ENCODE results near the gene CCDC7. TPM values are rescaled to one million over a fixed set of nuclear protein-coding genes. Genes with fewer than 3 reads are reported as not detected.
A peak's percentile ranks its signal among the peaks of the same experiment; 100 is the strongest.
"Not testable (repeated sequence)": the region's sequence is repeated elsewhere in the genome, so short reads cannot be mapped to it uniquely, and the experiment has no call there.

Gene CCDC7
- total RNA-seq (2022) = 7.4 and 8.4 TPM in 2 replicates
- Bru-seq, nascent RNA = percentile 47 among the genes with signal in this experiment
- BruChase-seq, experiment 1, labeled RNA remaining after a 6-hour chase = percentile 39 among the genes with signal in this experiment
- percentile 49 among the genes with signal in this experiment for BruChase-seq, experiment 2, labeled RNA remaining after a 2-hour chase
- long read RNA-seq, partial matches to known transcripts = 0 of 1 reads
- long read RNA-seq, other reads (novel, unspliced or antisense) = 1 of 1 reads

- BruUV-seq (replicated peaks) = no TSS peak
- TF ChIP-seq CTCF (IDR thresholded peaks at IDR 0.05; ENCODE audit: unreplicated experiment) = peak; percentile 38
- CTCF ChIA-PET = no interaction called here
- intact Hi-C loops (cut with micrococcal nuclease; ENCODE audit: unreplicated experiment) = loop anchor here (5.0 to 10.0 kb wide), 2 partner anchors 64 to 559 kb away; no protein-coding TSS in a partner anchor
- peak; percentile 84 for DNase-seq
- Mint-ChIP-seq H3K36me3 (ENCODE audit: insufficient read depth, unreplicated experiment) (peaks cover 20% of the 10 kb centered on the region), H3K4me3 (ENCODE audit: low read depth, unreplicated experiment) (peak within 1 kb of the TSS; percentile 71), H3K27ac (ENCODE audit: unreplicated experiment) (peak within 1 kb of the TSS; percentile 71), H3K9me3 (ENCODE audit: low read depth, unreplicated experiment) (no peaks in the 10 kb centered on the region), H3K27me3 (ENCODE audit: unreplicated experiment) (peaks cover 18% of the 10 kb centered on the region), H3K4me1 (ENCODE audit: low read depth, unreplicated experiment) (no peaks in the 10 kb centered on the region)
These were observed at the start of gene CCDC7 for GRCh38 chr10:32445740-32446535. TSS of gene CCDC7 (plus strand) at chr10:32446140. CDS start at chr10:32451643, 5,503 bp downstream.

GRCh38 chr10:32397163-32397562 is 48.8 kb upstream of the CCDC7 start:
- H3K27ac Mint-ChIP-seq (ENCODE audit: unreplicated experiment); BruUV-seq (replicated peaks): not testable (repeated sequence)
- CTCF ChIA-PET = interaction anchor here (0.7 kb wide), 1 partner anchor 51 kb away, joined by 3 read pairs; no protein-coding TSS in a partner anchor

GRCh38 chr10:32399720-32400119 is 46.2 kb upstream of the CCDC7 start:
- CTCF ChIA-PET = not testable (repeated sequence)

More at GRCh38 chr10:32397163-32397562, 48.8 kb upstream of the CCDC7 start:
- H3K9me3 Mint-ChIP-seq (ENCODE audit: low read depth, unreplicated experiment); H3K4me1 Mint-ChIP-seq (ENCODE audit: low read depth, unreplicated experiment); intact Hi-C loops (cut with micrococcal nuclease; ENCODE audit: unreplicated experiment); H3K4me3 Mint-ChIP-seq (ENCODE audit: low read depth, unreplicated experiment); H3K36me3 Mint-ChIP-seq (ENCODE audit: insufficient read depth, unreplicated experiment); DNase-seq; H3K27me3 Mint-ChIP-seq (ENCODE audit: unreplicated experiment): not testable (repeated sequence)

GRCh38 chr10:32400961-32401360 is 45.0 kb upstream of the CCDC7 start:
- CTCF ChIA-PET = no interaction called here
- DNase-seq = no peak
- TF ChIP-seq CTCF (IDR thresholded peaks at IDR 0.05; ENCODE audit: unreplicated experiment) = no peak
- Mint-ChIP-seq H3K4me1 (ENCODE audit: low read depth, unreplicated experiment) (peaks cover 10% of the 10 kb centered on the region), H3K27ac (ENCODE audit: unreplicated experiment) (no peak overlapping the region), H3K9me3 (ENCODE audit: low read depth, unreplicated experiment) (no peaks in the 10 kb centered on the region), H3K36me3 (ENCODE audit: insufficient read depth, unreplicated experiment) (no peaks in the 10 kb centered on the region), H3K4me3 (ENCODE audit: low read depth, unreplicated experiment) (no peak overlapping the region), H3K27me3 (ENCODE audit: unreplicated experiment) (no peaks in the 10 kb centered on the region)
- intact Hi-C loops (cut with micrococcal nuclease; ENCODE audit: unreplicated experiment) = no loop called here
- no TSS peak for BruUV-seq (replicated peaks)

More at GRCh38 chr10:32399720-32400119, 46.2 kb upstream of the CCDC7 start:
- DNase-seq; H3K9me3 Mint-ChIP-seq (ENCODE audit: low read depth, unreplicated experiment); H3K27ac Mint-ChIP-seq (ENCODE audit: unreplicated experiment); H3K36me3 Mint-ChIP-seq (ENCODE audit: insufficient read depth, unreplicated experiment); H3K4me1 Mint-ChIP-seq (ENCODE audit: low read depth, unreplicated experiment); H3K27me3 Mint-ChIP-seq (ENCODE audit: unreplicated experiment); BruUV-seq (replicated peaks); intact Hi-C loops (cut with micrococcal nuclease; ENCODE audit: unreplicated experiment); H3K4me3 Mint-ChIP-seq (ENCODE audit: low read depth, unreplicated experiment): not testable (repeated sequence)

GRCh38 chr10:32402499-32402898 is 43.4 kb upstream of the CCDC7 start:
- Mint-ChIP-seq H3K4me1 (ENCODE audit: low read depth, unreplicated experiment) (peaks cover 10% of the 10 kb centered on the region), H3K27me3 (ENCODE audit: unreplicated experiment) (no peaks in the 10 kb centered on the region), H3K36me3 (ENCODE audit: insufficient read depth, unreplicated experiment) (no peaks in the 10 kb centered on the region), H3K9me3 (ENCODE audit: low read depth, unreplicated experiment) (no peaks in the 10 kb centered on the region), H3K27ac (ENCODE audit: unreplicated experiment) (no peak overlapping the region), H3K4me3 (ENCODE audit: low read depth, unreplicated experiment) (no peak overlapping the region)
- no TSS peak for BruUV-seq (replicated peaks)
- intact Hi-C loops (cut with micrococcal nuclease; ENCODE audit: unreplicated experiment) = no loop called here
- no peak for TF ChIP-seq CTCF (IDR thresholded peaks at IDR 0.05; ENCODE audit: unreplicated experiment)
- CTCF ChIA-PET = interaction anchor here (0.6 to 0.7 kb wide), 5 partner anchors 101 to 1794 kb away, joined by 3 to 7 read pairs (median 3); no protein-coding TSS in a partner anchor
- DNase-seq = no peak

Measured in Calu3 (cell line).